ENCODE results near the gene SYTL3.
"Not testable (repeated sequence)": the region's sequence is repeated elsewhere in the genome, so short reads cannot be mapped to it uniquely, and the experiment has no call there.

Gene SYTL3

DNA sequence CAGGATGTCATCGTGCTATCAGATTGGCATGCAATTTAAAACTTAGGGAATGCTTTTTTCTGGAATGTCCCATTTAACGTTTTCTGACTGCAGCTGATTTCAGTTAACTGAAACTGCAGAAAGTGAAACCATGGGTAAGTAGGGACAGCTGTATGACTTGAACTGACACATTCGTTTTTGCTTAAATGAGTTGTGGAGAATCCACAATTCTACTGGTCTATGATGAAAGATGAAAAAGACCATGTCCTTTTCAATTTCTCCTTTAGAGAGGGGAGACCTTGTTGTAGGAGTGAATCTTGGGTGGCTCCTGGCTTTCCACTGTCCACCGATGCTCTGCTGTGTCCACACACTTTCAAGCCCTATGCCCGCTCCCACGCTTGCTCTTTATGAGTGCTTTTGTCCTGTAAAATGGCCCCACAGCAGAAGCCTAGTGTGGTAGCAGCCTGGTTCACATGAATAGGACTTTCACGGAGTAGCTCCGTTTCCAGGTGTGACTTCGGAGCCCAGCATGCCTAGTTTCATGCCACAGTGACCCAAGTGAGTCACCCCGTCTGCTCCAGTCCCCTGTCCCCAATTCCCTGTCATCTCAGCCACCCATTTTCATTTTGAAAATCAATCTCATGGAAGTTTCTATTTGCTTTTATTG is 27.2 kb upstream of the SYTL3 start:
- no peak for DNase-seq

DNA sequence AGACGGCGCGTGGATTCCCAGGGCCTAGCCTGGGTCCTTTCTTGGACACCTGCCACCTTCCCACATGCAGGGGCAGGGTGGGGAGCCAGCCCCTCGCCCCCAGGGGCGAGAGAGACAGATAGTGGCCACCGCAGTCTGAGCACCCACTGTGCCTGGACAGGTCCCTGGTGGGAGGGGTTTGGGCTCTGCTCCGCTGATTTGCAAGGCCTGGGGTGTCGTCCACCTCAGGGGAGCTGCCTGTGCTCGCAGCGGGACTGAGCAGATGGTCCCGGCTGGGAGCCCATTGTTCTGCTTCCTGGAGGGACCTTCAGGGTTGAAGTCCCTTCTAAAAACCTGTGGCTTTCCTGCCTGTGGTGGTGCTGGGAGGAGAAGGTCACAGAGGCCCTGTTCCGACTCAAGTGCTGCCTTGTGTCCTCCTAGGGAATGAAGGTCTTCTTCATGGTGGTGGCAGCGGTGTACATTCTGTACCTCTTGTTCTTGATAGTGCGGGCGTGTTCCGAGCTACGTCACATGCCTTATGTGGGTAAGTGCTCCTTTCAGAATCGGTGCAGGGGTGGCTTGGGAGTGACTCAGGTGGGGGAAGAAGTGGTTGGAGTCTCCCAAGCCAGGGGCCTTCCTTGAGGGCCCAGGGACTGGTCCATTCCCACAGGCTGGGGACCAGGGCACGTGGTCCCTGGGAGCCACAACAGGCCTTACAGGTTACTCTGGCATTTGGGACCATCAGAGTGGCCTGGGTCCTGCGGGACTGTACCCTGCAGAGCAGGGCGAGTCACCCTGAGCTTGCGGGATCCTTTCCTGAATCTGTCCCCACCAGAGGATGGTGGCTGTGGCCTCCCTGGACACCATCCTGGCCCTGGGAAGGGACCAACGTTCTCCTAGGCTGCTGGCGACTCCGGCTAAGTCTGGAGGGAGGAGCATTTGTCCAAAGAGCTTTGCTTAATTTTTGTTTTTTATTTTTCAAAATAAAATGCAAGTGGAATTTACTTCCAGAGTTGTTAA is 24.9 kb upstream of the SYTL3 start:
- no peak for DNase-seq

DNA sequence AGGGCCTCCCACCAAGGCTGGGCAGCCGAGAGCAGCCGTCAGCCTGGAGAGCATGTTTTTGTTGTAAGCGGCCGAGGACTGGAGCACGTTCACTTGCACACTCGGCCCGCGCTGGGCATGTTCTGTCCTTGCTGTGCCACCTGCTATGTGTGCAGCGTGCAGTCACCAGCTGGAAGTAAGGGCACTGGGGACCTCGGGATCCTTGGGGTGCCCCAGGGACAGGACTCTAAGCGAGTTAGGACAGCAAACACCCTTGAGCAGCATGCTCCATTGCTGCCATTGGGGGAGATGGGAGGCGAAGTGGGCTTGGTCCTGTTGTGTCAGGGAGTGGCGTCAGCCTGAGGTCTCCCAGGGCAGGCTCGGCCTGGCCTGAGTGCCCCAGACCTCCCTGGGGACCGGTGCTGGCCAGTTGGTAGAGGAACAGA is 24.0 kb upstream of the SYTL3 start:
- DNase-seq, result no peak

DNA sequence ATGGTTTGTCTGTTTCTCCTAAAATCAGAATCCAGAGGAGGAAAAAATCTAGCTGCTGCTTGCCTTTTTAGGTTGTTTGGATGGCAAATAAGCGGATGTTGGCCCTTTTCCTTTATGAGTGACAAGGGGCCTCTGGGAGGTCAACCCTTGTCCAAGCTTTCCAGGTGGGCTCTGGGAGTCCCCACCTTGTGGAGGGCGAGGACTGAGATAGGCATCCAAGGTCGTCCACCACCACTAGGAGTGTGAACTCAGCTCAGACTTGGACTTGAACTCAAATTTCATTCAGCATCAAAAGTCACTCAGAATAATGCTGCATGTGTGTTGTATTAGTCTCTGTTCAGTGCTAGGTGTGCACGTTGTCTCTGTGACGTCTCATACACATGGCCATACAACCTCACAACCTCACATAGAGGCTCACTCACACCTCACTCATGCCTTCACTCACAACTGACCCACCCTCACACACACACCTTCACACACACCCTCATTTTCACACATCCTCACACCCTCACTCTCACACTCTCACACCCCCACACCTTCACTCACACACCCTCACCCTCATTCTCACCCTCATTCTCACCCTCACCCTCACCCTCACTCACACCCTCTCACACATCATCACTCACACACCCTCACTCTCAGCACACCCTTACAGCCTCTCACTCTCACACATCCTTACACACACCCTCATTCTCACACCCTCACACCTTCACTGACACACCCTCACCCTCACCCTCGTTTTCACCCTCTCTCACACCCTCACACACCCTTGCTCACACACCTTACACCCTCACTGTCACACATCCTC is 23.3 kb upstream of the SYTL3 start:
- no peak for DNase-seq

DNA sequence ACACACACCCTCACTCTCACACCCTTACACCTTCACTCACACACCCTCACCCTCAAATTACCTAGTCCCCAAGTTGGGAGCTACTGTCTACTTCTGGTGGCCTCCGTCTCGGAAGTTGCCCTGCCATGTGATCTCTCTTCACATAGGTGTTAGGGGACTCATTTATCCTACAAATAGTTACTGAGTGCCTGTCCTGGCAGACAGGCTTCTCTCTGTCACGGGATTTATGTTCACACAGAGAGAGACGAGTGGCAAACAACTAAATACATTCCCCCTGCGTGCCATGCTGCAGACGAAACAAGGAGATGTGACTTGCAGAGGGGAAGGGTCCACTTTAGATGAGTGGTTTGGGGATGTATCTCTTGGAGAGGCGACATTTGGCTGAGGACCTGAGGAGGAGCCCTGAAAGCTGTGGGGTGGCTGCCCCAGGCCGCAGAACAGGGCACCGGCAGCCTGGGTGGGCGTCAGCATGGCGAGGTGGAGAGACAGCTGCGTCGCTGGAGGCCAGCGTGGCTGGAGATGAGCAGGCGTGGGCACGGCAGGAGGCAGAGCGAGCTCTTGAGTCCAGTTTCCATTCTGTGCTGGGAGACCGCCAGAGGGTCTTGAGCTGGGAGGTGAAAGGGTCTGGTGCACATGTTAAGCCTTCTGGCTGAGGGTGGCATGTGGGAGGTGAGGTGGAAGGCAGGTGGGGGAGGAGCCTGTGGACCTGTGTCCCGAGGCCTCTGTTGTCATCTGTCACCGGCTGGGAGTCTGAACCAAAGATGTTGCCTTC is 22.5 kb upstream of the SYTL3 start:
- no peak for DNase-seq

DNA sequence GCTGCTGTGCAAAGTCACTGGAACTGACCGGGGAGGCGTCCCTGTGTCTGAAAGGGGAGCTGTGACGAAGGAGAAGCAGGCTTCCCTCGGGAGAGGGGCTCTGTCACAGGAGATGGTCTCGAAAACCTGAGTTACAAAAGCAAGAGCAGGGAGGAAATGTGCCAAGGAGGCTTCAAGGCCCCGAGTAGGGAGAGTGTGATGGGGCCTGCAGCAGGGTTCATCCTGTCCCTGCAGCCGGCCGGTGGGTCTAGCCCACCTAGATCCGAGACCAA is 22.0 kb upstream of the SYTL3 start:
- no peak for DNase-seq

DNA sequence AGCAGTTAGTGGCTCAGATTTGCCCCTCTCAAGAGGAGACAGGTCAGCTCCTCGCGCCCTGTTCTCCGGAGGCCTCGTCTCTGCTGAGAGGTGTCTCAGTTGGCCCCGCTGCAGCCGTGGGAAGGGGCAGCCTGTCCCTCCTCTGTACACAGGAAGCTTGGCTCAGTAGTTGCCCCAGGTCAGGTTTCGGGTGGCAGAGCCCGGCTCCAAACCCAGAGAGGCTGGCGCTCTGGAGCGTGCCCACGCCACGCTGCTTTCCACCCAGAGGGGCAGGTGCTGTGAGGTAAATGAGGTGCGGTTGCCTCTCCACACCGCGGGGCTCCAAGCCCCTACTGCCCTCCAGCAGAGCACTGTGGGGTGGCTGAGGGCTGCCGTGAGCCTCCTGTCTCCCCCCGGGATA is 21.3 kb upstream of the SYTL3 start:
- no peak for DNase-seq

DNA sequence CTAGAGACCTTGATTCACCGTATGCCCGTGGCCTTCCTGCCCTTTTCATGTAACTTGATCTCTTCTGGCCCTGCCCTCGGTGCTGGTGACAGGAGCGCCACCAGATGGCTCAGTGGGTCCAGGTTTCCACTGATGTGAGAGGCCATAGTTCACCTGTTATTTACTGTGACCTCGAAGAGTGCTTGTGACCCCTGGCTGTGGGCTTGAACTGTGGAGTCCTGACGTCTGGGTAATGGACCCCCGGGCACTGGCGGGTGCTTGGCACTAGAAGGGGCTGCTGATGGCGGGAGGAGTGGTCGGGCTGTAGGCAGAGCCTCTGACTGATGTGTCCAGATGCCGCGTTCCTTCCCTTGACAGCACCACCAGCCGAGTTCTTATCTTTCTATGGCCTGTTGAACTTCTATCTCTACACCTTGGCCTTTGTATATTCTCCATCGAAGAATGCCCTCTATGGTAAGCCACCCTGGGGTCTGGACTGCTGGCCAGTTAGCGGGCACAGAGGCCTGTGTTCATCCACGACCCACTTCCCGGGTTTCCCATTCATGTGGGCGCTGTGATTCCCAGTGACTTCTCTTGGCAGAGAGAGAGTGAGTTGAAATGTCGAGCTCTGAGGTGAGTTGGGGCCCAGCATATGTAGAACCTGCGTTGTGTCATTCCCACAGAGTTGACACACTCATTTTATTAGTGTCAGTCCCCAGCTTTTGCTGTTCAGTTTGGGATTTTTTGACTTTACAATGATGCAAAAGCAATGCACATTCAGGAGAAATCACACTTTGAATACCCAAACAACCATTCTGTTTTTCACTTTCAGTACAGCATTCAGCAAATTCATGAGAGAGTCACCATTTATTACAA is 20.3 kb upstream of the SYTL3 start:
- DNase-seq, result peak in 2 of 3 experiments; percentile 4 to 40

DNA sequence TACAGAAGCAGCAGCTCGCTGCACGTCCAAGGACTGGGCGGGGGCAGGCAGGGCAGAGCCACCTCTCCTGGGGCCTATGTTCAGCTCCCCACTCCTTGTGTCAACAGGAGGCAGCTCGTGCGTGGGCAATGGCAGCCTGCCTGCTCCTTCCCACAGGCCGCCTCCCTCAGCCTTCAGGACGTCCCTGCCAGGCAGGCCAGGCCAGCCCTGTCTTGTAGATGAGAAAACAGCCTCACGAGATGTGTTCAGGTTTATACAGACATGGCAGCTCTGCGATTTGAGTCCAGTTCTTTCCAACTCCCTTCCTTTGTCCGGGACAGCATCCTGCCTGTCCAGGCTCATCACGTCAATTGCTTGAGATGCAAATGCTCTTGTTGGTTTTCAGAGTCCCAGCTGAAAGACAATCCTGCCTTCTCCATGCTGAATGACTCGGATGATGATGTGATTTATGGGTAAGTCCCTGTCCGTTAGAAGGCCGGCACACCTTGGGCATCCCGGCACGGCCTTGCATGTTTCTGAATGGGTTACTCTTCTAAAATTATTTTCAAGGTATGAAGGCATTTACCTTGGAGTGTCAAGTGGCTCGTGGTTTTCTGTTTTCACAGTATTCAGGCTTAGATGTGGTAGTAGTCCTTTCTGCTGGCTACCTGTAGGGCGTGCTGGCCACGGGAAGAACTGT is 18.8 kb upstream of the SYTL3 start:
- DNase-seq, result peak in 1 of 3 experiments; percentile 34

DNA sequence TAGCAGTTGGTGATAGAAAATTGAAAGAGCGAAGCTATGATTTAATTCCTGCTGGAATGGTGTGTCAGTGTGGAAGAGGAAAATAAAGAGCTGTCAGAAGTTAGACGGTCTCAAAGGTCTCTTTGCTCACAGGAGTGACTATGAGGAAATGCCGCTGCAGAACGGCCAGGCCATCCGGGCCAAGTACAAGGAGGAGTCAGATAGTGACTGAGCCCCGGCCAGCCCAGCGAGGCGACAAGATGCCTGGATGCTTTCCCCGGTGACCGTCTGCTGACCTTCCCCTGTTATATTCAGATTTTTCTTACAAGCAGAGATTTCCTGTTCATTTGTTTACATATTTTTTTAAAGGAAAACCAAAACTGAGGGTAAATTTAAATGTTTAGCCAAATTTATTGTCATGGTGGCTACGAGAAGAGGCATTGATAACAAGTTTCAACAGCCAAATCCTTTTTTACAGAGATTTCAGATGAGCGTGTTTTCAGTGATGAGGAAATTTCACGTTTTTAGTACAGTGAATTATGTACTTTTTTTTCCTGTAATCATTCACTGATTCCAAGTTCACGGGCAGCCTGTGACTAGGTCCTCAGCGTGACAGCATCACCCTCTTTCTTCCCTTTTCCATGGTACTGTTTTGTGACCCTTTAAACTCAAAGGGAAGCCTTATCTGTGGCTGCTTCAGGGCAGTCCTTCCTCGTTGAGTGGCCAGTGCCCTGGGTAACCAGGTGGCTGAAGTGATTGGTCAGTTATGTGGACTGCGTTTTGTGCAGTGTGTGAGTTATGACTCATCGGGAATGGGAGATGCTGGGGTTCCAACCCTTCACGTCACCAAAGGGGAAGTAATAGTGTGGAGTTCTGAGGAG is 17.9 kb upstream of the SYTL3 start:
- DNase-seq, result no peak

DNA sequence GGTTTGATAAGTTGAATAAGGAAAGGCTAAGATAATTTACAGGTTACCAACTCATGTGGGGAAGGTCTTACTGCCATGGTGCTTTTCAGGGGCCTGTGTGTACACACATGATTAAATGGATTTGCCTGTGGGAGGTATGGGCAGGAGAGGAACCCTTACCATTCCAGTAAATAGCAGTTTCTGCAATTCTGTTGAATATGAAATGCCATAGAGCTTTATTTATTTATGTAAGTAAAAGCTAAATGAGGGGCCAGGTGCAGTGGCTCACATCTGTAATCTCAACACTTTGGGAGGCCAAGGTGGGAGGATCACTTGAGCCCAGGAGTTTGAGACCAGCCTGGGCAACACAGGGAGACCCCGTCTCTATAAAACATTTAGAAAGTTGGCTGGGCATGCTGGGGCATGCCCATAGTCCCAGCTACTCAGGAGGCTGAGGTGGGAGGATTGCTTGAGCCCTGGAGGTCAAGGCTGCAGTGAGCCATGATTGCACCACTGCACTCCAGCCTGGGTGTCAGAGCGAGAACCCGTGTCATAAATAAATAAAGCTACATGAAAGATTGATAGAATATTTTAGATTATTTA is 17.2 kb upstream of the SYTL3 start:
- not testable (repeated sequence) for DNase-seq

DNA sequence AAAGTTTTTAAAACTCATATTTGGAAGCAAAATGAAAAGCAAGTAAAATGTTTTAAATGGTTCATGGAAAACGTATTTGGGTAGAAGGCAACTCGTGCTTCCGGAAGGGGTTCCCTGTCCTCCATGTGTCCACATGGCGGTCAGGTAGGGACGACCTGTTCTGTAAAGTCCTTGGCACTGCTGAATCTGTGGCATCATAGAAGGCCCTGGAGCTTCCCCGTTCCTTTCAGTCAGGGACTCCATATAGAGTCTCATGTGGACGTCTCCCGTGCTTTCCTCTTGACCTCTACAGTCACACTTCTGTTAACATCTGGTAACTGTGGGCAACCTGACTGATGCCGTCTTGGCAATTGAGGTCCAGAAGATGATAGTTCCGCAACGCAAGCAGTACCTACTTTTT is 16.7 kb upstream of the SYTL3 start:
- no peak for DNase-seq

DNA sequence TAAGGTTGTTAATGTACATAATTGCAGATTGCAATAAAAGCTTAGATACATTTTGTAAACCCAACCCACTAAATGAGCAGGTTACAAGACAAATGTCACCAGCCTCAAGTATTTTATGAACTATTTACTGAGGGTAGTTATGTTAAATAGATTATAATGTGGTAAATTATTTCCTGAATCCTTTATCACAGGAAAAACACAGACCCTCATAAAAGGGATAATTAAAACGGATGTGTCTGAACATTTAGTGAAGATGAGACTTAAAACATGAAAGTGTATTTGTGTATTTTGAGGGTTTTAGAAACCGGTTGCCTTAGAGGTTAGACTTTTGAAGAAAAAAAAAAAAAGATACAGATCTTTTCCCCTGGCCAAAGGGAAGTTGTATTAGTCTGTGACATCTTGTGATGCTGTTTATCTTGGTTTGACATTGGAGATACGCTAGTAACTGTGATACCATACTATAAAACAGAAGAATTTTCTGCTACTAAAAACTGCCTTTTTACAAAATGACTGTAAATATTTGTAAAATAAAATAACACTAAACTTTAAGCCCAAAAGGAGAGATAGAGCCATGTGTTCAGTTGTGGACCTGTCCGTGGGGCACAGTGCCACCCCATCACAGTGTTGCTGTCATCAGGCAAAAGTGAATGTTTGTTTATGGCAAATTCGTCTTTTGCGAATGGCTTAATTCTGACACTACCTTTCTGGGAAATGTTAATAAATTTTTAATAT is 15.0 kb upstream of the SYTL3 start:
- peak in 1 of 3 experiments; percentile 69 for DNase-seq

DNA sequence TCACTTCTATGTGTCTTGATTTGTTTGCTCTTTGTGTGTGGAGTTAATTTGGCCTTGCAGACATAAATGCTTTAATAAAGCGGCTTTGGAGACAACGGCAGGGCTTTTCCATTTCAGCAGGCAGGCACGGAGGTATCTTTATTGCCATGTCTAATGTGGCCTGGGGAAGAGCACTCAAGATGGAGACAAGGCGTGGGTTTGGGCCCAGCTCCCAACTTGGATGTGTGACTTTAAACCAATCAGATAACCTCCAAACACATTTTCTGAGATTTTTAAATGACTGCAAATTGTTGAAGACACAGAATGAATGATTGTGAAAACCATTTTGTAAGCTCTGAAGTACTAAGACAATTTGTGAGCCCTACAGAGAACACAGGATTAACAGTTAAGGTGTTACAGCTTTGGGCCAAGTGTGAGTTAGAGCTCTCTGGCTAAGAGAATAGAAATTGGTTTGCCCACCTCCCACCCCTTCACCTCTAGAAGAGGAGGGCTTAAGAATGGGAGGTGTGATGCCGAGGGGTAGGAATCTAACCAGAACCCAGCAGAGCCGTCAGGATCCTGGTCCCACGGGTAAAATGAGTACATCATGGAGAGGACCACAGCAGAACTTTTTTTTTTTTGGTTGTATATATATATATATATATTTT is 14.3 kb upstream of the SYTL3 start:
- DNase-seq, result no peak

DNA sequence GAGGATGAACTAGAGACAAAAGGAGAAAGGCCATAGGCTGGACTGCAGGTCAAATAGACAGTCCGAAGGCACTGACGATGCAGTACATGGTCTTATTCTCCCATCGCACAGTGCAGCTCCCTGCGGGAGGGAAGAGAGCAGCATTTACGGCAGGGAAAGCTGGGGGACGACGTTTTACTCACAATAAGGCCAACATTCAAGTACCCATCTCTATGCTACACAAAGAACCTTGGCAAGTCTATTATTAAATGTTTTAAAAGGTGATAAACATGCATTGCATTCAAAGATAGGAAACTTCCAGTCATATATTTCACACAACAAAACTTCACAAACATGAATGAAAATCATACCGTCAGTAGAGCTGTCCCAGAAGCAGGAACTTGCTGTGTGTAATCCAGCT is 13.1 kb upstream of the SYTL3 start:
- DNase-seq, result no peak

DNA sequence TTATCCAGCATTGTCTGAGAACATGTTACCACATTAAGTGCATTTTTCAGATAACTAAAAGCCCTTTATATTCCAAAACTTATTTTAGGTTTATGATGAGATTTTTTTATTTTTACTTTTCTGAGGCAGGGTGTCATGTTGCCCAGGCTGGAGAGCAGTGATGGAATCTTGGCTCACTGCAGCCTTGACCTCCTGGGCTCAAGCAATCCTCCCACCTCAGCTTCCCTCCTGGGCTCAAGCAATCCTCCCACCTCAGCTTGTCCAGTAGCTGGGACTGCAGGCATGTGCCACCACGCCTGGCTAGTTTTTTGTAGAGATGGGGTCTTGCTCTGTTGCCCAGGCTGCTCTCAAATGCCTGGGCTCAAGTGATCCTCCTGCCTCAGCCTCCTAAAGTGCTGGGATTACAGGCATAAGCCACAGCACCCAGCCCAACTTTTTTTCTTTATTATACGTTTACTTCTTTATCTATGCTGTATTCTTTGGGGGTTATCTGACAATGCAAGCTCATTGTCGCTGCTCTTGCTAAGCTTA is 11.5 kb upstream of the SYTL3 start:
- DNase-seq, result no peak

DNA sequence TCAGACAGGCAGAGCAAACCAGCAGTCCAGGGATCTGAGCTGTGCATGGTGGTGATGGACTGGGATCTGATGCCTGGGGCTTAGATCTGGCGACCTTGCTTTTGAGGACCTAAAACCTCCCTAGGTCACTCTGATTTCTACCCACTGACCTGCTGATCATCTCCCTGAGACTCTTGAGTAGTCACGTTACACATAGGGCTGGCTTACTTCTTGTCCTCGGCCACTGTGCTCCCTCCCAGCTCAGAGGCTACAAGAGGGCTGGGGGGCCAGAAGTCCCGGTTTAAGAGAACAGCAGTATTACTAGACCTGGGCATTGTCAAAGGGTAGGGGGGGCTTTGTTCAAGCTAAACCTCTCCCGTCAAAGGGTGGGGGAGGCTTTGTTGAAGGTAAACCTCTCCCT is 10.8 kb upstream of the SYTL3 start:
- no peak for DNase-seq

DNA sequence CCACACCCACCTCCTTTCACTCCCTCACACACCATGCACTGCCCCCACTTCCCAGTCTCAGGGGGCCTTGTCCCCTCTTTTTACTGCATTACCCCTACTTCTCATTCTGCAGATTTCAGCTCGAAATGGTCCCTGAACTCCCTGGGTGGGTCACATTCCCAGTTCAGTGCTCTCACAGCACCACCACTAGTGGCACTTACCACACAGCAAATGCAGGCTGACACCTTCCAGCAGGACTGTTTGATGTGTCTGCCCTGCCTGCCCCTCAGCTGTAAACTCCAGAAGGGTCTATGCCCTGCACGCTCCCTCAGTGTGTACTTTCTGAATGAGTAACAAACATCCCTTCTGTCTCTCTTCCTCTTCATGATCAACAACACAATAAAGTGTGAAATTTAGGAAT is 9.3 kb upstream of the SYTL3 start:
- no peak for DNase-seq
